ENCODE data around the gene CAPN1. TPM values are rescaled to one million over a fixed set of nuclear protein-coding genes. Genes with fewer than 3 reads are reported as not detected.

CAPN1 gene
- total RNA-seq, 1 donor from 2014 or later = 154 TPM

DNA sequence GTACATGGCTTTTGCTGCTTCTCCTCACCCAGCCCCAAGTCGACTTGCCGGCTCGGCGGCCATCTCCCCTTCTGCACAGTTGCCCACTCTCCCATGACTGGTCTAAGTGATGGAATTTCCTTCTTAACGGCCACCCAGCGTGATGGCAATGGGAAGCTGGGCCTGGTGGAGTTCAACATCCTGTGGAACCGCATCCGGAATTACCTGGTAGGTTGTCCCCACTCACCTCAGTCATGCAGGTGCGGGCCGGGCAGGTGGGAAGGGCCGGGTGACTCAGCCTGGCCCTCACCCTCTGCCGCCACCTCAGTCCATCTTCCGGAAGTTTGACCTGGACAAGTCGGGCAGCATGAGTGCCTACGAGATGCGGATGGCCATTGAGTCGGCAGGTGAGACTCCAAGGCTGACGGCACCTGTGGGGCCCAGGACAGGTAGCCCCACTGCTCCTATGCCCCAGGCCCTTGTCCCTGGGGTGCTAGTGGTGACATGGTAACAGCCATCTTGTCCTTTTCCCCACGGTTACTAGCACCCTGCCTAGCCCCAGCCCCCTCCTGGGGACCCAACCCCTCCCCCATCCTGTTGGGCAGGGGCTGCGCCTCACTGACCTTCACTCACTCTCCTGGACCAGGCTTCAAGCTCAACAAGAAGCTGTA is 28.1 kb downstream of the CAPN1 start:
- Mint-ChIP-seq H3K27ac (ENCODE audit: unreplicated experiment) (no peak overlapping the region), H3K4me1 (ENCODE audit: unreplicated experiment) (peaks cover 3% of the 10 kb centered on the region), H3K27me3 (ENCODE audit: unreplicated experiment) (no peaks in the 10 kb centered on the region), H3K4me3 (ENCODE audit: unreplicated experiment) (no peak overlapping the region), H3K9me3 (ENCODE audit: unreplicated experiment) (no peaks in the 10 kb centered on the region), H3K36me3 (ENCODE audit: unreplicated experiment) (peaks cover 22% of the 10 kb centered on the region)
- TF ChIP-seq, protein P1, sequence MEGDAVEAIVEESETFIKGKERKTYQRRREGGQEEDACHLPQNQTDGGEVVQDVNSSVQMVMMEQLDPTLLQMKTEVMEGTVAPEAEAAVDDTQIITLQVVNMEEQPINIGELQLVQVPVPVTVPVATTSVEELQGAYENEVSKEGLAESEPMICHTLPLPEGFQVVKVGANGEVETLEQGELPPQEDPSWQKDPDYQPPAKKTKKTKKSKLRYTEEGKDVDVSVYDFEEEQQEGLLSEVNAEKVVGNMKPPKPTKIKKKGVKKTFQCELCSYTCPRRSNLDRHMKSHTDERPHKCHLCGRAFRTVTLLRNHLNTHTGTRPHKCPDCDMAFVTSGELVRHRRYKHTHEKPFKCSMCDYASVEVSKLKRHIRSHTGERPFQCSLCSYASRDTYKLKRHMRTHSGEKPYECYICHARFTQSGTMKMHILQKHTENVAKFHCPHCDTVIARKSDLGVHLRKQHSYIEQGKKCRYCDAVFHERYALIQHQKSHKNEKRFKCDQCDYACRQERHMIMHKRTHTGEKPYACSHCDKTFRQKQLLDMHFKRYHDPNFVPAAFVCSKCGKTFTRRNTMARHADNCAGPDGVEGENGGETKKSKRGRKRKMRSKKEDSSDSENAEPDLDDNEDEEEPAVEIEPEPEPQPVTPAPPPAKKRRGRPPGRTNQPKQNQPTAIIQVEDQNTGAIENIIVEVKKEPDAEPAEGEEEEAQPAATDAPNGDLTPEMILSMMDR (IDR thresholded peaks at IDR 0.05) = no peak
- DNase-seq (ENCODE audit: extremely low spot score, unreplicated experiment) = no peak

DNA sequence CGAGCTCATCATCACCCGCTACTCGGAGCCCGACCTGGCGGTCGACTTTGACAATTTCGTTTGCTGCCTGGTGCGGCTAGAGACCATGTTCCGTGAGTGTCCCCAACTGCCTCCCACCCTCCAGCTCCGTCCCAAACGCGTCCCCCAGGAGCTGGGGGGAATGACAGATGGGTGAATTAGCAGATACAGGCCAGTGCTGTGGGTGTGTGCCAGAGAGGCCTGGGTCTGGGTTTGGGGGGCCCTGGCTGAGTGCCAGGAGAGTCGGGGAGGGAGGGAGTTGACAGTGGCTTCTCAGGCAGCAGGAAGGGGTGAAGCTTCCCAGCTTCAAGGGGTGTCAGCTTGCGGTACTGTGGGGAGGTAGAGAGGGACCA is 28.6 kb downstream of the CAPN1 start:
- Mint-ChIP-seq H3K27ac (ENCODE audit: unreplicated experiment) (no peak overlapping the region), H3K27me3 (ENCODE audit: unreplicated experiment) (no peaks in the 10 kb centered on the region), H3K36me3 (ENCODE audit: unreplicated experiment) (peaks cover 22% of the 10 kb centered on the region), H3K4me3 (ENCODE audit: unreplicated experiment) (no peak overlapping the region), H3K9me3 (ENCODE audit: unreplicated experiment) (no peaks in the 10 kb centered on the region), H3K4me1 (ENCODE audit: unreplicated experiment) (peaks cover 3% of the 10 kb centered on the region)
- no peak for DNase-seq (ENCODE audit: extremely low spot score, unreplicated experiment)
- TF ChIP-seq, protein P1 (IDR thresholded peaks at IDR 0.05) = no peak

DNA sequence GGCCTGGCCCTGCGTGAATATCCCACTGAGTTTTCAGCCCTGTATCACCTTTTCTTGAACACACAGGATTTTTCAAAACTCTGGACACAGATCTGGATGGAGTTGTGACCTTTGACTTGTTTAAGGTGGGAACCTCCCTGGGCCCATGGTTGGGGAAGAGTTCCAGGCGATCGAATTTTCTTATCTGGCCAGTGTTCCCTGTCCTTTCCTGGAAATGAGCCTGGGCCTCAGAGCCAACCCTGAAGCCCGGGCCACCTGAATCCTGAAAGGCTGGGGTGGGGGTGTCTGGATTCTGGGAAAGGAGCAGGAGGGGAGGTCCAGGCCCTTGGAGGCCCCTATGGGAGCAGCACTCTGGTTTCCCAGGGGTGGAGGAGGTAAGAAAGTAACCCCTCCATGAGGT is 29.0 kb downstream of the CAPN1 start:
- H3K27me3 Mint-ChIP-seq (ENCODE audit: unreplicated experiment) = no peaks in the 10 kb centered on the region
- peaks cover 18% of the 10 kb centered on the region for H3K36me3 Mint-ChIP-seq (ENCODE audit: unreplicated experiment)
- no peaks in the 10 kb centered on the region for H3K9me3 Mint-ChIP-seq (ENCODE audit: unreplicated experiment)
- H3K4me3 Mint-ChIP-seq (ENCODE audit: unreplicated experiment) = no peak overlapping the region
- no peak overlapping the region for H3K27ac Mint-ChIP-seq (ENCODE audit: unreplicated experiment)
- no peak for DNase-seq (ENCODE audit: extremely low spot score, unreplicated experiment)
- TF ChIP-seq, protein P1 (IDR thresholded peaks at IDR 0.05) = no peak
- H3K4me1 Mint-ChIP-seq (ENCODE audit: unreplicated experiment) = peaks cover 3% of the 10 kb centered on the region

DNA sequence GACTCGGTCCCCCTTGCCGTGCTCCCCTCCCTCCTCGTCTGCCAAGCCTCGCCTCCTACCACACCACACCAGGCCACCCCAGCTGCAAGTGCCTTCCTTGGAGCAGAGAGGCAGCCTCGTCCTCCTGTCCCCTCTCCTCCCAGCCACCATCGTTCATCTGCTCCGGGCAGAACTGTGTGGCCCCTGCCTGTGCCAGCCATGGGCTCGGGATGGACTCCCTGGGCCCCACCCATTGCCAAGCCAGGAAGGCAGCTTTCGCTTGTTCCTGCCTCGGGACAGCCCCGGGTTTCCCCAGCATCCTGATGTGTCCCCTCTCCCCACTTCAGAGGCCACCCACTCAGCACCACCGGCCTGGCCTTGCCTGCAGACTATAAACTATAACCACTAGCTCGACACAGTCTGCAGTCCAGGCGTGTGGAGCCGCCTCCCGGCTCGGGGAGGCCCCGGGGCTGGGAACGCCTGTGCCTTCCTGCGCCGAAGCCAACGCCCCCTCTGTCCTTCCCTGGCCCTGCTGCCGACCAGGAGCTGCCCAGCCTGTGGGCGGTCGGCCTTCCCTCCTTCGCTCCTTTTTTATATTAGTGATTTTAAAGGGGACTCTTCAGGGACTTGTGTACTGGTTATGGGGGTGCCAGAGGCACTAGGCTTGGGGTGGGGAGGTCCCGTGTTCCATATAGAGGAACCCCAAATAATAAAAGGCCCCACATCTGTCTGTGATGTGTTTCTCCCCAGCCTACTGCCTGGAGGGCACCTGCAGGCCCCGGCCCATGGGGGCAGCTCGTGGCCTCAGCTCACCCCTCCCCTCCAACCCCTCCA is 29.8 kb downstream of the CAPN1 start:
- Mint-ChIP-seq H3K27ac (ENCODE audit: unreplicated experiment) (no peak overlapping the region), H3K36me3 (ENCODE audit: unreplicated experiment) (peaks cover 16% of the 10 kb centered on the region), H3K9me3 (ENCODE audit: unreplicated experiment) (no peaks in the 10 kb centered on the region), H3K4me3 (ENCODE audit: unreplicated experiment) (no peak overlapping the region), H3K27me3 (ENCODE audit: unreplicated experiment) (no peaks in the 10 kb centered on the region), H3K4me1 (ENCODE audit: unreplicated experiment) (peaks cover 3% of the 10 kb centered on the region)
- TF ChIP-seq, protein P1 (IDR thresholded peaks at IDR 0.05) = no peak
- DNase-seq (ENCODE audit: extremely low spot score, unreplicated experiment) = no peak

DNA sequence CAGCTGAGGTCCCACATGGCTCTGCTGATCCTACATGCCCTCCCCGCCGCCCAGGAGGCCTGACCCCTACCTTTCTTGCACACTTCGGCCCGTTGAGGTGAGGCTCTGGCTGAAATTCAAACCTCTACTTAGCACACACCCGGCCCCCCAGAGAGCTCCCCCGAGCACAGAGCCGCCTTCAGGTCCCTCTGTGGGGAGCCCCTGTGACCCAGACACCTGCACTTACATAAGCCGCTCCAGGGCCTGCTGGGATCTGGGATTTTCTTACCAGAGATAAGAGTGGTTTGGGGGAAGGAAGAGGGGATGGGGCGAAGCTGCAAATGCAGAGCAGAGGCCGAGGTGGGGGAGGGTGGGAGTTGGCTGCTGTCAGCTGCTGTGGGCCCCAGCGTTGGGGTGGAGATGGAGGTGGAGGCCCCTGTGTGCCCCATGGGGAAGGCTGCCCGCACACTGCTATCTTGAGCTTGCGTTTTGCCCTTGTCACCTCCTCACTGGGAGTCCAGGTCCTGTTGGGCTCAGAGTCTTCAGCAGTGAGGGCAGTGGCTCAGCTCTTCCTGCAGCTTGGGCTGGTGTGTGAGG is 30.6 kb downstream of the CAPN1 start:
- Mint-ChIP-seq H3K27me3 (ENCODE audit: unreplicated experiment) (no peaks in the 10 kb centered on the region), H3K4me3 (ENCODE audit: unreplicated experiment) (no peak overlapping the region), H3K4me1 (ENCODE audit: unreplicated experiment) (peaks cover 3% of the 10 kb centered on the region), H3K27ac (ENCODE audit: unreplicated experiment) (no peak overlapping the region), H3K36me3 (ENCODE audit: unreplicated experiment) (peaks cover 10% of the 10 kb centered on the region), H3K9me3 (ENCODE audit: unreplicated experiment) (no peaks in the 10 kb centered on the region)
- TF ChIP-seq, protein P1 (IDR thresholded peaks at IDR 0.05) = no peak
- DNase-seq (ENCODE audit: extremely low spot score, unreplicated experiment) = no peak
